ENCODE data around the gene ADAMTS3.

Gene ADAMTS3

GRCh38 chr4:72283357-72283756, 285.7 kb downstream of the ADAMTS3 start:
- Histone ChIP-seq H3K27ac (ENCODE audit: low read length) (no peak overlapping the region), H3K9me3 (ENCODE audit: control insufficient read depth in 1 of 2, low read length in 2 of 2) (no peaks in the 10 kb centered on the region), H3K36me3 (ENCODE audit: control insufficient read depth in 1 of 2, insufficient read depth in 2 of 2, low read length in 2 of 2) (no peaks in the 10 kb centered on the region), H3K27me3 (ENCODE audit: low read depth, low read length) (no peaks in the 10 kb centered on the region), H3K4me3 (ENCODE audit: low read depth in 1 of 2, low read length in 2 of 2) (no peak overlapping the region), H3K4me1 (ENCODE audit: control insufficient read depth in 1 of 2, insufficient read depth in 2 of 2, low read length in 2 of 2) (no peaks in the 10 kb centered on the region)

GRCh38 chr4:72280252-72280651, 288.8 kb downstream of the ADAMTS3 start:
- H3K4me3 ChIP-seq (ENCODE audit: low read depth in 1 of 2, low read length in 2 of 2), result no peak overlapping the region
- H3K27ac ChIP-seq (ENCODE audit: low read length), result no peak overlapping the region
- H3K27me3 ChIP-seq (ENCODE audit: low read depth, low read length), result no peaks in the 10 kb centered on the region
- no peaks in the 10 kb centered on the region for H3K9me3 ChIP-seq (ENCODE audit: control insufficient read depth in 1 of 2, low read length in 2 of 2)
- H3K36me3 ChIP-seq (ENCODE audit: control insufficient read depth in 1 of 2, insufficient read depth in 2 of 2, low read length in 2 of 2), result no peaks in the 10 kb centered on the region
- no peaks in the 10 kb centered on the region for H3K4me1 ChIP-seq (ENCODE audit: control insufficient read depth in 1 of 2, insufficient read depth in 2 of 2, low read length in 2 of 2)

- H3K4me3 ChIP-seq (ENCODE audit: low read depth in 1 of 2, low read length in 2 of 2), result no peak overlapping the region
- no peak overlapping the region for H3K27ac ChIP-seq (ENCODE audit: low read length)
- peaks cover 0 to 6% of the 10 kb centered on the region in 2 donors for H3K9me3 ChIP-seq (ENCODE audit: control insufficient read depth in 1 of 2, low read length in 2 of 2)
- H3K36me3 ChIP-seq (ENCODE audit: control insufficient read depth in 1 of 2, insufficient read depth in 2 of 2, low read length in 2 of 2), result no peaks in the 10 kb centered on the region
- no peaks in the 10 kb centered on the region for H3K4me1 ChIP-seq (ENCODE audit: control insufficient read depth in 1 of 2, insufficient read depth in 2 of 2, low read length in 2 of 2)
- no peaks in the 10 kb centered on the region for H3K27me3 ChIP-seq (ENCODE audit: low read depth, low read length)
Measured at GRCh38 chr4:72275381-72275780, 293.6 kb downstream of the ADAMTS3 start.

- Histone ChIP-seq H3K9me3 (ENCODE audit: control insufficient read depth in 1 of 2, low read length in 2 of 2) (peaks cover 0 to 6% of the 10 kb centered on the region in 2 donors), H3K4me3 (ENCODE audit: low read depth in 1 of 2, low read length in 2 of 2) (no peak overlapping the region), H3K27me3 (ENCODE audit: low read depth, low read length) (no peaks in the 10 kb centered on the region), H3K36me3 (ENCODE audit: control insufficient read depth in 1 of 2, insufficient read depth in 2 of 2, low read length in 2 of 2) (no peaks in the 10 kb centered on the region), H3K4me1 (ENCODE audit: control insufficient read depth in 1 of 2, insufficient read depth in 2 of 2, low read length in 2 of 2) (no peaks in the 10 kb centered on the region), H3K27ac (ENCODE audit: low read length) (no peak overlapping the region)
Measured at GRCh38 chr4:72274251-72274650, 294.8 kb downstream of the ADAMTS3 start.

GRCh38 chr4:72255269-72255668, 313.8 kb downstream of the ADAMTS3 start:
- H3K9me3 ChIP-seq (ENCODE audit: control insufficient read depth in 1 of 2, low read length in 2 of 2), result no peaks in the 10 kb centered on the region
- H3K27me3 ChIP-seq (ENCODE audit: low read depth, low read length), result no peaks in the 10 kb centered on the region
- no peaks in the 10 kb centered on the region for H3K4me1 ChIP-seq (ENCODE audit: control insufficient read depth in 1 of 2, insufficient read depth in 2 of 2, low read length in 2 of 2)
- no peaks in the 10 kb centered on the region for H3K36me3 ChIP-seq (ENCODE audit: control insufficient read depth in 1 of 2, insufficient read depth in 2 of 2, low read length in 2 of 2)
- no peak overlapping the region for H3K4me3 ChIP-seq (ENCODE audit: low read depth in 1 of 2, low read length in 2 of 2)
- no peak overlapping the region for H3K27ac ChIP-seq (ENCODE audit: low read length)

GRCh38 chr4:72243641-72244040, 325.4 kb downstream of the ADAMTS3 start:
- no peak overlapping the region for H3K4me3 ChIP-seq (ENCODE audit: low read depth in 1 of 2, low read length in 2 of 2)
- no peaks in the 10 kb centered on the region for H3K9me3 ChIP-seq (ENCODE audit: control insufficient read depth in 1 of 2, low read length in 2 of 2)
- no peaks in the 10 kb centered on the region for H3K27me3 ChIP-seq (ENCODE audit: low read depth, low read length)
- H3K27ac ChIP-seq (ENCODE audit: low read length), result no peak overlapping the region
- no peaks in the 10 kb centered on the region for H3K36me3 ChIP-seq (ENCODE audit: control insufficient read depth in 1 of 2, insufficient read depth in 2 of 2, low read length in 2 of 2)
- H3K4me1 ChIP-seq (ENCODE audit: control insufficient read depth in 1 of 2, insufficient read depth in 2 of 2, low read length in 2 of 2), result no peaks in the 10 kb centered on the region

- Histone ChIP-seq H3K27ac (ENCODE audit: low read length) (no peak overlapping the region), H3K4me3 (ENCODE audit: low read depth in 1 of 2, low read length in 2 of 2) (no peak overlapping the region), H3K9me3 (ENCODE audit: control insufficient read depth in 1 of 2, low read length in 2 of 2) (no peaks in the 10 kb centered on the region), H3K27me3 (ENCODE audit: low read depth, low read length) (no peaks in the 10 kb centered on the region), H3K4me1 (ENCODE audit: control insufficient read depth in 1 of 2, insufficient read depth in 2 of 2, low read length in 2 of 2) (no peaks in the 10 kb centered on the region), H3K36me3 (ENCODE audit: control insufficient read depth in 1 of 2, insufficient read depth in 2 of 2, low read length in 2 of 2) (no peaks in the 10 kb centered on the region)
Measured at GRCh38 chr4:72239487-72240116, 329.4 kb downstream of the ADAMTS3 start.
